ENCODE measurements around the gene WNK3. TPM values are rescaled to one million over a fixed set of nuclear protein-coding genes. Genes with fewer than 3 reads are reported as not detected.

The WNK3 gene
- total and polyA plus RNA-seq, 7 donors = 0.01 to 0.34 (median 0.15) TPM

DNA sequence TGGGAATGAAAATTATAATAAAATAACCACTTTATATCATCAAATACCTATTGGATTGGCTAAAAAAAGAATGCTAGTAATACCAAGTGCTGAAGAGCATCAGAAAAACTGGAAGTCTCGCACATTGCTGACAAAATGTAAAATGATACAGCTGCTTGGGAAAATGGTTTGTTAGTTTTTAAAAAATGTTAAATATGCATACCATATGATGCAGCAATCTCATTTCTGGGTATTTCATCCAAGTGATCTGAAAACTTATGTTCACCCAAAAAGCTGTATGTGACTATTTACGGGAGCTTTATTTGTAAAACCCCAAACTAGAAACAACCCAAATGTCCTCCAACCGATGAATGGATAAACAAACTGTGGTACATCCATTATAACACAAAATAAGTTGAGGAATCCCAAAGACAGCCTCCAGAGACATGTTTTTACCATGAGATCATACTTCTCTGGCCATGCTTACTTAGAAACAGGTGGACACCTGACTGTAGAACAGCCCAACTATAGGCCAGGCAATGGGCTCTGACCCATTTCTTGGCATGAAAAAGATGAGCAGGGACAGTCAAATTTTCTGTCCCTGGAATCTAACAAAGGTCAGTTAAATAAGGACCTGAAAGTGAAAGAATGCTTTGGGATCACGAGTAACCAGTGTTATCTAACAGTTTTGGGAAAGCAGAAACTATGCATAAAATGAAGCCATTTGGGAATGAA lies 127.3 kb downstream of the WNK3 start:
- TF ChIP-seq, protein P1, sequence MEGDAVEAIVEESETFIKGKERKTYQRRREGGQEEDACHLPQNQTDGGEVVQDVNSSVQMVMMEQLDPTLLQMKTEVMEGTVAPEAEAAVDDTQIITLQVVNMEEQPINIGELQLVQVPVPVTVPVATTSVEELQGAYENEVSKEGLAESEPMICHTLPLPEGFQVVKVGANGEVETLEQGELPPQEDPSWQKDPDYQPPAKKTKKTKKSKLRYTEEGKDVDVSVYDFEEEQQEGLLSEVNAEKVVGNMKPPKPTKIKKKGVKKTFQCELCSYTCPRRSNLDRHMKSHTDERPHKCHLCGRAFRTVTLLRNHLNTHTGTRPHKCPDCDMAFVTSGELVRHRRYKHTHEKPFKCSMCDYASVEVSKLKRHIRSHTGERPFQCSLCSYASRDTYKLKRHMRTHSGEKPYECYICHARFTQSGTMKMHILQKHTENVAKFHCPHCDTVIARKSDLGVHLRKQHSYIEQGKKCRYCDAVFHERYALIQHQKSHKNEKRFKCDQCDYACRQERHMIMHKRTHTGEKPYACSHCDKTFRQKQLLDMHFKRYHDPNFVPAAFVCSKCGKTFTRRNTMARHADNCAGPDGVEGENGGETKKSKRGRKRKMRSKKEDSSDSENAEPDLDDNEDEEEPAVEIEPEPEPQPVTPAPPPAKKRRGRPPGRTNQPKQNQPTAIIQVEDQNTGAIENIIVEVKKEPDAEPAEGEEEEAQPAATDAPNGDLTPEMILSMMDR (IDR thresholded peaks at IDR 0.05) = no peak
- H3K9me3 ChIP-seq = no peaks in the 10 kb centered on the region
- 70 to 80% (median 78%) methylated on average over 4 of the region's 4 CpGs for WGBS, 3 donors
- H3K27me3 ChIP-seq (ENCODE audit: insufficient read depth in 3 of 3, low read length in 2 of 3) = no peaks in the 10 kb centered on the region
- H3K27ac ChIP-seq = no peak overlapping the region
- ATAC-seq (no peak), DNase-seq (no peak)
- intact Hi-C loops (cut with DNase I) = no loop called here
- H3K36me3 ChIP-seq (ENCODE audit: insufficient read depth in 1 of 2, low read depth in 1 of 2) = no peaks in the 10 kb centered on the region
- no peak overlapping the region for H3K4me3 ChIP-seq
- H3K4me1 ChIP-seq = no peaks in the 10 kb centered on the region

DNA sequence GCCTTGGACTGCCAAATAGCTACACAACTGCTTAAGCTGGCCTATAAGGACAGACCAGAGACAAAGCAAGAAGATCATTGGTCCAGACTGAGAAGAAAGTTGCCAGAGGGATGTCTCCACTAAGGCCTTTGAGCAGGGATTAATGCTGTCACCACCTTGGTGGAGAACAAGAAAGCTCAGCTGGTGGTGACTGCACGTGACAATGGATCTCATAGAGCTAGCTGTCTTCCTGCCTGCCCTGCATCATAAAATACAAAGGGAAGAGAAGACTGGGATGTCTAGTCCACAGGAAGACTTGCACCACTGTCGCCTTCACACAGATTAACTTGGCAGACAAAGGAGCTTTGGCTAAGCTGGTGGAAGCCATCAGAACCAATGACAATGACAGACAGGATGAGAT lies 134.3 kb downstream of the WNK3 start:
- Histone ChIP-seq H3K27me3 (ENCODE audit: insufficient read depth in 3 of 3, low read length in 2 of 3) (no peaks in the 10 kb centered on the region), H3K4me3 (no peak overlapping the region), H3K36me3 (ENCODE audit: insufficient read depth in 1 of 2, low read depth in 1 of 2) (no peaks in the 10 kb centered on the region), H3K4me1 (no peaks in the 10 kb centered on the region), H3K27ac (no peak overlapping the region), H3K9me3 (no peaks in the 10 kb centered on the region)
- intact Hi-C loops (cut with DNase I) = no loop called here
- 58 to 74% (median 72%) methylated on average over 2 of the region's 2 CpGs for WGBS, 3 donors
- TF ChIP-seq, protein P1 (IDR thresholded peaks at IDR 0.05) = no peak
- DNase-seq (no peak), ATAC-seq (no peak)

DNA sequence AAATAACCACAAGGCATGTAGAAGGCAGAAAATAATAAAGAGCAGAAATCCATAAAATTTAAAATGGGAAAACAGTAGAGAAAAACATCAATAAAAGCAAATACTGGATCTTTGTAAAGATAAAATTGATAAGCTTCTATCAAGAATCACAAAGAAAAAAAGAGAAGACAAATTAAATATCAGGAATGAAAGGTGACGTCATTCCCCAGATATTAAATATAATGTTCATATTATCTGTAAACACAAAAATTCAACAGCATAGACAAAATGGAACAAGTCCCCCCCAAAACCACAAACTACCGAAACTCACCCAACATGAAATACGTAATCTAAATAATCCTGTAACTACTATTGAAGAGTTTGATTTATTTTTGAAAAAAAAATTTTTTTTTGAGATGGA lies 144.2 kb downstream of the WNK3 start:
- Histone ChIP-seq H3K4me3 (no peak overlapping the region), H3K9me3 (no peaks in the 10 kb centered on the region), H3K27ac (no peak overlapping the region), H3K27me3 (ENCODE audit: insufficient read depth in 3 of 3, low read length in 2 of 3) (no peaks in the 10 kb centered on the region), H3K4me1 (no peaks in the 10 kb centered on the region), H3K36me3 (ENCODE audit: insufficient read depth in 1 of 2, low read depth in 1 of 2) (no peaks in the 10 kb centered on the region)
- ATAC-seq = no peak
- no peak for DNase-seq
- WGBS, 3 donors = 92 to 95% (median 95%) methylated on average over 3 of the region's 3 CpGs
- TF ChIP-seq, protein P1 (IDR thresholded peaks at IDR 0.05) = no peak
- intact Hi-C loops (cut with DNase I) = no loop called here

DNA sequence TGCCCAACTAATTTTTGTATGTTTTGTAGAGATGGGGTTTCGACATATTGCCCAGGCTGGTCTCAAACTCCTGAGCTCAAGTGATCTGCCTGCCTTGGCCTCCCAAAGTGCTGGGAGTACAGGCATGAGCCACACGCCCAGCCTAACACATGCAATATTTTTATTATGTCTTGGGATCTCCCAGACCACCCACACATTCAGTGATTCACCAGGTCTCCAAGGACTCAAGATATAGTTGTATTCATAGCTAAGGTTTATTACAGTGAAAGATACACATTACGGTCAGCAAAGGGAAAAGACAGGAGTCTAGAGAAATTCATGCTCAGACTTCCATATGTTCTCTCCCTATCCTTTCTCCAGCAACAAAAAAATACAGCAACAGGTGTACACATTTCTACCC lies 149.3 kb downstream of the WNK3 start:
- Histone ChIP-seq H3K9me3 (no peaks in the 10 kb centered on the region), H3K27me3 (ENCODE audit: insufficient read depth in 3 of 3, low read length in 2 of 3) (peaks cover 0 to 10% (median 0%) of the 10 kb centered on the region in 3 donors), H3K4me3 (no peak overlapping the region), H3K27ac (no peak overlapping the region), H3K4me1 (no peaks in the 10 kb centered on the region), H3K36me3 (ENCODE audit: insufficient read depth in 1 of 2, low read depth in 1 of 2) (no peaks in the 10 kb centered on the region)
- 79 to 85% (median 84%) methylated on average over 3 of the region's 3 CpGs for WGBS, 3 donors
- DNase-seq = no peak
- TF ChIP-seq, protein P1 (IDR thresholded peaks at IDR 0.05) = no peak
- intact Hi-C loops (cut with DNase I) = no loop called here
- ATAC-seq = no peak

DNA sequence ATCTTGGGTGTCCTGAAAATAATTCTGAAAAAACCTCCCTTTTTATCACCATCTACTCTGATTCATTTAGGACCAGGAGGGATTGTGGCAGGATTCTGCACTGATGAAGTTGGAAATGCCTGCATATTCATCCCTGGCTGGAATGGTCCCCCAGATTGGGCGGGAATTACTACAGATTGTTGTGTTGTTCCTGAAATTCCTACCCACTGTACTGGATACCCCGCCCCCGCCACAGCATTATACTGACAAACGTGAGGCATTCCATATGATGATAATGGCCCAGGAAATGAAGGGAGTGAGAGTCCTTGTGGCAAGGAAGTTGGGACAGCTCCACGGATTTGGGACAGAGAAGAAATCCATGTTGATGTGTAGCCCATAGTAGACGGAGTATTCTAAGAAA lies 159.6 kb downstream of the WNK3 start:
- TF ChIP-seq, protein P1 (IDR thresholded peaks at IDR 0.05) = no peak
- H3K27me3 ChIP-seq (ENCODE audit: insufficient read depth in 3 of 3, low read length in 2 of 3) = peaks cover 0 to 14% (median 0%) of the 10 kb centered on the region in 3 donors
- 64 to 86% (median 74%) methylated on average over 6 of the region's 6 CpGs for WGBS, 3 donors
- ATAC-seq (no peak), DNase-seq (no peak)
- H3K27ac ChIP-seq = no peak overlapping the region
- H3K36me3 ChIP-seq (ENCODE audit: insufficient read depth in 1 of 2, low read depth in 1 of 2) = no peaks in the 10 kb centered on the region
- no peak overlapping the region for H3K4me3 ChIP-seq
- intact Hi-C loops (cut with DNase I) = no loop called here
- no peaks in the 10 kb centered on the region for H3K9me3 ChIP-seq
- H3K4me1 ChIP-seq = no peaks in the 10 kb centered on the region

All from psoas muscle (tissue), 8 donors.